ENCODE results near the gene NBL1. TPM values are rescaled to one million over a fixed set of nuclear protein-coding genes. Genes with fewer than 3 reads are reported as not detected.

NBL1 gene
- total RNA-seq, 2 donors from 2014 or later = 22.4 to 51.9 TPM

DNA sequence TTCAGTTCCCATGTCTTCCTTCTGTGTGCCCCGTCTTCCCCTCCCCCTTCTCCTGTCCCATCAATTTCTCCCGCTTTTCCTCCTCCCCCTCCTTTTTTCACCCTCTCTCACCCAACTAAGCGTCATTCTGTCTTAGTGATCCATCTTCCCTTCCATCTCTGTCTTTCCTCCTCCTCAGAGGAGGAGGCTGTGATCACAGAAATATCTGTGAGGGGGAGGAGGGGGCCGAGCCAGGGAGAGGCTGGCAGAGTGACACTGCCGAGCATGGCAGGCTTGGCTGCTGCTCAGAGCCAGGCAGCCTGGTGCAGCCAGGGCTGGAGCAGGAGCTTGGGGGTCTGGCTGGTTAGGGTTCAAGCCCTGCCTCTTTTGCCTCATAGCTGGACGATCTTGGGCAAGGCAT lies 28.1 kb downstream of the NBL1 start:
- no peak for DNase-seq
- no peaks in the 10 kb centered on the region for H3K4me1 Mint-ChIP-seq (ENCODE audit: low read depth)
- no peak overlapping the region for H3K4me3 Mint-ChIP-seq
- H3K9me3 Mint-ChIP-seq = no peaks in the 10 kb centered on the region
- H3K27me3 Mint-ChIP-seq (ENCODE audit: low read depth) = peaks cover 30% of the 10 kb centered on the region
- no peak overlapping the region for H3K27ac Mint-ChIP-seq
- H3K36me3 Mint-ChIP-seq (ENCODE audit: insufficient read depth in 2 of 2) = no peaks in the 10 kb centered on the region
- ATAC-seq (replicated peaks in 1 of 2) = no peak

DNA sequence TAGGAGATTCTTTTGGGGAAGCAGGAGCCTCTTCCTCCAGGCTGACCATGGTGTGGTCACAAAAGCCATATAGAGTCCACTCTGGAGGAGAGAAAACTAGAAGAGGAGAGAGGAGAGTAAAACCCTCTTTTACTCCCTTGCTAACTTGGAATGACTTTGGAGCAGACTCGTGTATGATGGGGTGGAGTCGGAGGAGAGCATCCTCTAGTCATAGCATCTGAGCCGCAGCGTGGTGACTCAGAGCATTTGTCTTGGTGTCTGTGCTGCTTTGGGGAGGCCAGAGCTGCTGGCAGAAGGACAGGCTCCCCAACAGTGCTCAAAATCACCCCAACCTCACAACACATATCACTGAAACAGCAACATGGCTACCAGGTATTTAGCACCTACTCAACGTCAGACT lies 31.7 kb downstream of the NBL1 start:
- H3K36me3 Mint-ChIP-seq (ENCODE audit: insufficient read depth in 2 of 2) = no peaks in the 10 kb centered on the region
- no peak for DNase-seq
- H3K9me3 Mint-ChIP-seq = no peaks in the 10 kb centered on the region
- no peak overlapping the region for H3K27ac Mint-ChIP-seq
- no peaks in the 10 kb centered on the region for H3K4me1 Mint-ChIP-seq (ENCODE audit: low read depth)
- ATAC-seq (replicated peaks in 1 of 2) = no peak
- H3K4me3 Mint-ChIP-seq = no peak overlapping the region
- peaks cover 27% of the 10 kb centered on the region for H3K27me3 Mint-ChIP-seq (ENCODE audit: low read depth)

DNA sequence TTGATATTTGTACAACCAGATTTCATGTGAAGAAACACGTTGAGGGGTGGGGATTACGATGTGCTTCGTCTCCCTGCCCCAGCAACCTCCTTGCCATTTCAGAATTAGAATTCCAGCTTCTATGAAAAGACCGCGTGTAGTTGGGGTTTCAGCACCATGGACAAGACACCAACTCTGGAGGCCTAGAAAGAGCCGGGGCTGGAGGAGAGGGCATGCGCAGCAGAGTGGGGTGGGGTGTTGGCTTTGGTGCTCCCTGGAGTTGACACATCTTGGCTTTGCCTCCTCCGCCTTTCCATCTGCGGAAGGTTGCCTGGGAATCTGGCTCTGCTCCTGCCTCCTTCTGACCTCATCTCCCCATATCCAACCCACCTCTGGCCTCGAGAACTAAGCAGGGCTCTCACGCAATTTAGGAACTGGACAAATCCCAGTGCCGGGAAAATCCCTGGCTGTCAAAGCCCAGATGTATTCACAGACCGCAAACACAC lies 32.4 kb downstream of the NBL1 start:
- H3K4me1 Mint-ChIP-seq (ENCODE audit: low read depth) = no peaks in the 10 kb centered on the region
- ATAC-seq (replicated peaks in 1 of 2) (no peak), DNase-seq (no peak)
- H3K36me3 Mint-ChIP-seq (ENCODE audit: insufficient read depth in 2 of 2) = no peaks in the 10 kb centered on the region
- H3K27me3 Mint-ChIP-seq (ENCODE audit: low read depth) = peaks cover 27% of the 10 kb centered on the region
- no peaks in the 10 kb centered on the region for H3K9me3 Mint-ChIP-seq
- H3K27ac Mint-ChIP-seq = no peak overlapping the region
- no peak overlapping the region for H3K4me3 Mint-ChIP-seq

DNA sequence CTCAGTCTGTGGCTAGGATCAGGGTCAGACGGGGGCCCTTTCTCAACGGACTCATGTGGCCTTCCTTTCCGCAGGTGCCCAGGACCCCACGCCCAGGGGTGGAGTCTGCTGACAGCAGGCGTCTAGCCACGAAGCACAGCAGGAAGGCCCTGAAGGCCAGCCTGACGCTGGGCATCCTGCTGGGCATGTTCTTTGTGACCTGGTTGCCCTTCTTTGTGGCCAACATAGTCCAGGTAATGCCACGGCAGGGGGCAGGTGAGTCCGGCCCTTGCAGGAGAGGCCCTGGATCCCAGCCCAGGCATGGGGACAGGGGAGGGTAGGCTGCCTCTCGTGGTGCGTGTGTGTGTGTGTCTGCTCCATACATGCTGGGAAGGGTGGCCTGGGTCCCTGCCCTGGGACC lies 34.4 kb downstream of the NBL1 start:
- Mint-ChIP-seq H3K27ac (no peak overlapping the region), H3K36me3 (ENCODE audit: insufficient read depth in 2 of 2) (no peaks in the 10 kb centered on the region), H3K9me3 (no peaks in the 10 kb centered on the region), H3K4me1 (ENCODE audit: low read depth) (no peaks in the 10 kb centered on the region), H3K27me3 (ENCODE audit: low read depth) (peaks cover 17% of the 10 kb centered on the region), H3K4me3 (no peak overlapping the region)
- ATAC-seq (replicated peaks in 1 of 2) (no peak), DNase-seq (no peak)

DNA sequence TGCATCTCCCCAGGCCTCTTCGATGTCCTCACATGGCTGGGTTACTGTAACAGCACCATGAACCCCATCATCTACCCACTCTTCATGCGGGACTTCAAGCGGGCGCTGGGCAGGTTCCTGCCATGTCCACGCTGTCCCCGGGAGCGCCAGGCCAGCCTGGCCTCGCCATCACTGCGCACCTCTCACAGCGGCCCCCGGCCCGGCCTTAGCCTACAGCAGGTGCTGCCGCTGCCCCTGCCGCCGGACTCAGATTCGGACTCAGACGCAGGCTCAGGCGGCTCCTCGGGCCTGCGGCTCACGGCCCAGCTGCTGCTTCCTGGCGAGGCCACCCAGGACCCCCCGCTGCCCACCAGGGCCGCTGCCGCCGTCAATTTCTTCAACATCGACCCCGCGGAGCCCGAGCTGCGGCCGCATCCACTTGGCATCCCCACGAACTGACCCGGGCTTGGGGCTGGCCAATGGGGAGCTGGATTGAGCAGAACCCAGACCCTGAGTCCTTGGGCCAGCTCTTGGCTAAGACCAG lies 34.9 kb downstream of the NBL1 start:
- H3K27ac Mint-ChIP-seq = no peak overlapping the region
- H3K9me3 Mint-ChIP-seq = no peaks in the 10 kb centered on the region
- no peaks in the 10 kb centered on the region for H3K4me1 Mint-ChIP-seq (ENCODE audit: low read depth)
- H3K27me3 Mint-ChIP-seq (ENCODE audit: low read depth) = peaks cover 17% of the 10 kb centered on the region
- DNase-seq = no peak
- no peak for ATAC-seq (replicated peaks in 1 of 2)
- H3K4me3 Mint-ChIP-seq = no peak overlapping the region
- H3K36me3 Mint-ChIP-seq (ENCODE audit: insufficient read depth in 2 of 2) = no peaks in the 10 kb centered on the region

DNA sequence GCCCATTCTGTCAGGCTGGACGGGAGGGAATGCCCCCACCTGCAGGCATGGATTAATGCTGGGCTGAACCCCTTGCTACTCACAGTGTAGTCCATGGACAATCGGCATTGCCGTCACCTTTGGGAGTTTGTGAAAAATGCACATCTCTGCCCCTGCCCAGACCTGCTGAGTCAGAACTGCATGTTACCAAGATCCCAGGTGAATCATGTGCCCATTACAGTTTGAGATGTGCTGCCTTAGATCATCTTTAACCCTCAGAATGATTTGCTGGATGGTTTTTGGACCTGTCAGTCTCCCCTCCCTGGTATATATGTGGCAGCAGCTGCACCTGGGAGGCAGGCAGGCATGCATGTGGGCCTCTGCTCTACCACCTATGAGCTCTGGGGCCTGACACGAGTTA lies 35.6 kb downstream of the NBL1 start:
- Mint-ChIP-seq H3K36me3 (ENCODE audit: insufficient read depth in 2 of 2) (no peaks in the 10 kb centered on the region), H3K4me3 (no peak overlapping the region), H3K4me1 (ENCODE audit: low read depth) (no peaks in the 10 kb centered on the region), H3K27me3 (ENCODE audit: low read depth) (peaks cover 17% of the 10 kb centered on the region), H3K27ac (no peak overlapping the region), H3K9me3 (no peaks in the 10 kb centered on the region)
- ATAC-seq (replicated peaks in 1 of 2) = peak in 1 of 2 donors; percentile 11
- no peak for DNase-seq

DNA sequence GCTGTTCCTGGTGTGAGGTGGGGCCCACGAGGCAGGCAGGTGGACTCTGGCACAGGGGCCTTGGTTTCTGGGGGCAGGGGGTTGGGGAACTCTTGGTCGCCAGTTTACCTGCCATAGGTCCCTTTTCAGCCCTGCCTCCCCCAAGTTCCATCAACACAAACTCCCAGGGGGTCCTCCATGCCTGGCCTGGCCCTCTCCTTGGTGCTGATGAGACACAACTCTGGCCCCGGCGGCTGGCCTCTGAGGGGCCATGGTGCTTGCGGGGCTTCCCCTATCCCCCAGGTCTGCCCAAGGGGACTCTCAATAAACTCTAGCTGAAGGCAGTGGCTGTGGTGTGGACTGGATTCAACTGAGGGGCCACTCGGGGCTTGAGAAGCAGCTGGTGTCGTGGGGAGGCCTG lies 36.5 kb downstream of the NBL1 start:
- ATAC-seq (replicated peaks in 1 of 2) = no peak
- no peak overlapping the region for H3K4me3 Mint-ChIP-seq
- no peaks in the 10 kb centered on the region for H3K4me1 Mint-ChIP-seq (ENCODE audit: low read depth)
- peaks cover 13% of the 10 kb centered on the region for H3K27me3 Mint-ChIP-seq (ENCODE audit: low read depth)
- no peaks in the 10 kb centered on the region for H3K36me3 Mint-ChIP-seq (ENCODE audit: insufficient read depth in 2 of 2)
- no peak overlapping the region for H3K27ac Mint-ChIP-seq
- H3K9me3 Mint-ChIP-seq = no peaks in the 10 kb centered on the region
- DNase-seq = no peak

DNA sequence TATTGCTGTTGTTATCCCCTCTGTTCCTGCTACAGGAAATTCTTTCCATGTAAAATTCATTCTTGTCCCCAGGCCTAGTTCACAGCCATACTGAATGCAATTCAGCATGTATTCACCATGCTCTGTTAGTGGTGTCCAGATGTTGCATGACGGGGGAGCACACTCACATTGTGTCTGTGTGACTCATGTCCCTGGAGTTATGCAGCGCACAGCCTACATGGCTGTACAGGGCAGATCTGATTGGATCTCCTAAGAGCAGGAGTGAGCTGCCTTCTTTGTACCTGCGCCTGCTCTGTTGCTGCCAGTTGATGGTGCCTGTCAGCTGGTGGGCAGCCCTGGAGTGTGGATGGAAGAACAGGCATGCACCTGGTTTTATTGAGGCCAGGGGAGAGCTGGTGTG lies 38.1 kb downstream of the NBL1 start:
- Mint-ChIP-seq H3K4me3 (no peak overlapping the region), H3K9me3 (peaks cover 0 to 1% of the 10 kb centered on the region in 2 donors), H3K27ac (no peak overlapping the region), H3K36me3 (ENCODE audit: insufficient read depth in 2 of 2) (peaks cover under 1 to 3% of the 10 kb centered on the region in 2 donors), H3K27me3 (ENCODE audit: low read depth) (no peaks in the 10 kb centered on the region), H3K4me1 (ENCODE audit: low read depth) (peaks cover 1% of the 10 kb centered on the region)
- DNase-seq (no peak), ATAC-seq (replicated peaks in 1 of 2) (no peak)

DNA sequence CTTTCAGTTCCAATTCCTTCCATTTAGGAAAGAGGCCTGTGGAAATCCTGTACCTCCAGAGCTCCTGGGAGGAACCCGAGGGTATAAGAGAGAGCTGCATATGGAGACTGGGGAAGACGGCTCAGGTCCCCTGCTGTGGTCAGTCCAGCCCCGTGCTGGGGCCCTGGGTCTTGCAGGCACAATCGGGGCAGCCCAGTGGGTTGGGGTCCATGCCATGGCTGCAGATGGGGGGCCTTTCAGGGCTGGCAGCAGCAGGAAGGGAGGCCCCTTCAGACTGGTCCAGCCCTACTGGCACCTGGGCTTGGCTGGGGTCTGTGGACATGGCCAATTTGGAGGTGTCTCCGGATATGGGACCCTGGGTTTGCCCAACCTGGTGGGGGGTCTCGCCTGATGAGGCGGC lies 38.8 kb downstream of the NBL1 start:
- Mint-ChIP-seq H3K27ac (no peak overlapping the region), H3K4me1 (ENCODE audit: low read depth) (peaks cover 7% of the 10 kb centered on the region), H3K9me3 (peaks cover 0 to 4% of the 10 kb centered on the region in 2 donors), H3K27me3 (ENCODE audit: low read depth) (no peaks in the 10 kb centered on the region), H3K36me3 (ENCODE audit: insufficient read depth in 2 of 2) (peaks cover 2 to 6% of the 10 kb centered on the region in 2 donors), H3K4me3 (no peak overlapping the region)
- DNase-seq = no peak
- ATAC-seq (replicated peaks in 1 of 2) = no peak

DNA sequence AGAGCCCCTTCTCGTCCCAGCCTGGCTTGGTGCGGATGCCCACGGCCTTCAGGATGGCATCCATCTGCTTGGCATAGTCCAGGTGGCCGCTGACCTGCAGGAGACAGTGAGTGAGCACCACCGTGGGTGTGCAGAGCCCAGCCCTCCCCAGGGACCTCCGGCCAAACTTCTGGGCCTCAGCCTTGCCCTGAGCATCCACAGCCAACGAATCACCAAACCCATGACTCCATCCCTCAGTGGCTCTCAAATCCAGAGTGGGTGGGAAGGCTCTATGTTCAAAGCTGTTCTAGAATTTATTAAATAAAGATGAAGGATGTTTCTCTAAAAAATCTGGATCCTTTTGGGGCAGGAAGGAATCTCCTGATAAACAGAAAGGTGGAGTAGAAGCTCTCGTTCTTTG lies 39.2 kb downstream of the NBL1 start:
- H3K9me3 Mint-ChIP-seq = peaks cover 0 to 4% of the 10 kb centered on the region in 2 donors
- no peak overlapping the region for H3K27ac Mint-ChIP-seq
- DNase-seq = no peak
- no peak for ATAC-seq (replicated peaks in 1 of 2)
- no peaks in the 10 kb centered on the region for H3K27me3 Mint-ChIP-seq (ENCODE audit: low read depth)
- no peak overlapping the region for H3K4me3 Mint-ChIP-seq
- peaks cover 2 to 8% of the 10 kb centered on the region in 2 donors for H3K36me3 Mint-ChIP-seq (ENCODE audit: insufficient read depth in 2 of 2)
- H3K4me1 Mint-ChIP-seq (ENCODE audit: low read depth) = peaks cover 7% of the 10 kb centered on the region

DNA sequence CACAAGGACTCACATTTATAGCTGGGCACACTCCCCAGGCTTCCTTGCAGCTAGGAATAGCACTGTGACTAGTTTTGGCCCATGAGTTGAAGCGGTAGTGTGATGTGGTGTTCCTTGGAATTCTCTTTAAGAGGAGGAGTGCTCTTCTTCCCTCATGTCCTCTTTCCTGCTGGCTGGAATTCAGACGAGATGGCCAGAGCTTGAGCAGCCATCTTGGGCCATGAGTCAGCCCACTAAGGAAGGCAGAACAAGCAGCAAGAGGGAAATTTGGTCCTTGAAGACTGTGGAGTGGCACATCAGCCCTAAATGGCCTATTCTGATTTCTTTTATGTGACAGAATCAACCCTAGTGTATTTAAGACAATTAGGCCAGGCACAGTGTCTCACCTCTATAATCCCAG lies 40.6 kb downstream of the NBL1 start:
- Mint-ChIP-seq H3K9me3 (peaks cover 0 to 4% of the 10 kb centered on the region in 2 donors), H3K36me3 (ENCODE audit: insufficient read depth in 2 of 2) (peaks cover 2 to 8% of the 10 kb centered on the region in 2 donors), H3K4me1 (ENCODE audit: low read depth) (peaks cover 17% of the 10 kb centered on the region), H3K27me3 (ENCODE audit: low read depth) (no peaks in the 10 kb centered on the region), H3K4me3 (no peak overlapping the region), H3K27ac (no peak overlapping the region)
- ATAC-seq (replicated peaks in 1 of 2) (no peak), DNase-seq (no peak)

DNA sequence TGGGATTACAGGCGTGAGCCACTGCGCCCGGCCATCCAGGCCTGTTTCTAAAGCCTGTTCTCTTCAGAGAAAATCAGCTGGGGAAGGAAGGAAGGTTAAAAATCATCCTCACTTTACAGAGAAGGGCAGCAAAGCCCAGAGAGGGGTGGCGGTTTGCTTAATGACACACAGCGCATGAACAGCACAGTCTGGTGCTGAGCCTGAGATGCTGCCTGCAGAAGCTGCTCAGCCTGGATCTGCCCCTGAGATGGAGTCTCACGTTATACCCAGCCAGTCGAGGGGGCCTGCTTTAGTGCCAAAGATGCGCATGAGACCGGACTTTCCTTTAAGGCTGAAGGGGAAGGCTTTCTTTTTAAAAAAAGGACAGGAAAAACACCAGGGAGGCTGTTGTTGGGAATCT lies 41.9 kb downstream of the NBL1 start:
- H3K9me3 Mint-ChIP-seq = peaks cover 0 to 7% of the 10 kb centered on the region in 2 donors
- peaks cover 25% of the 10 kb centered on the region for H3K4me1 Mint-ChIP-seq (ENCODE audit: low read depth)
- ATAC-seq (replicated peaks in 1 of 2) = no peak
- H3K27me3 Mint-ChIP-seq (ENCODE audit: low read depth) = no peaks in the 10 kb centered on the region
- H3K27ac Mint-ChIP-seq = no peak overlapping the region
- no peak overlapping the region for H3K4me3 Mint-ChIP-seq
- H3K36me3 Mint-ChIP-seq (ENCODE audit: insufficient read depth in 2 of 2) = peaks cover 8 to 14% of the 10 kb centered on the region in 2 donors
- DNase-seq = no peak

DNA sequence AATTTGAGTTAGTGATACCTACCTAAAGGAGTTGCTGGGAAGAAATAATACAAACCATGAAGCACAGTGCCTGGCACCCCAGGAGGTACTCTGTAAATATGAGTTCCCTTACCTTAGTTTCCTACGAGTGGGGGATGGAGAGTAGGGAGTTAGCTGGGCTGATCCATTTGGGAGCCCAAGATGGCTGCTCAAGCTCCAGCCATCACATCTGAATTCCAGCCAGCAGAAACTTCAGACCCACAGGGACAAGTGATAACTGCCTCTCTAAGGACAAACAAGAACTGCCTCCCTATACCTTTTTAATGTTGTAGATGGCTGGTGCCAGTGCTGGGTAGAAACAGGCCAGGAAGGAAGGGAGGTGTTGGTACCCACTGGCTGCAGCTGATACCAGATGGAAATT lies 43.3 kb downstream of the NBL1 start:
- DNase-seq (no peak), ATAC-seq (replicated peaks in 1 of 2) (no peak)
- H3K9me3 Mint-ChIP-seq = peaks cover 0 to 7% of the 10 kb centered on the region in 2 donors
- H3K36me3 Mint-ChIP-seq (ENCODE audit: insufficient read depth in 2 of 2) = peaks cover 11 to 18% of the 10 kb centered on the region in 2 donors
- peaks cover 25% of the 10 kb centered on the region for H3K4me1 Mint-ChIP-seq (ENCODE audit: low read depth)
- no peaks in the 10 kb centered on the region for H3K27me3 Mint-ChIP-seq (ENCODE audit: low read depth)
- H3K4me3 Mint-ChIP-seq = no peak overlapping the region
- no peak overlapping the region for H3K27ac Mint-ChIP-seq

Measured in activated T-cell treated with anti-CD3 and anti-CD28 coated beads, Interleukin-2, amount 50 U/mL, for 72 hours (primary cell).